Heart left ventricle (tissue), 16 donors: ENCODE data around the gene ADAMTS12. TPM values are rescaled to one million over a fixed set of nuclear protein-coding genes. Genes with fewer than 3 reads are reported as not detected.
A peak's percentile ranks its signal among the peaks of the same experiment; 100 is the strongest.

Experiments used
- ATAC-seq, 4 donors: fragments of 200-7000 bp; cut with Tn5 transposase; one replicate each; pipeline ENCODE4 v1.9.1; 2020 to 2022; ENCODE audit warnings: moderate library complexity in 4 of 4, mild to moderate bottlenecking in 3 of 4, moderate number of reproducible peaks in 1 of 4
- DNase-seq, 5 donors: peaks; one replicate each; pipeline ENCODE4 v3.0.0-alpha.2; 2020
- H3K27ac ChIP-seq, 12 donors: fragments of 200-600 bp; sonication (generic) in 4 of 12; one replicate each; pipeline versions ENCODE4 v1.5.0 to v1.8.0; 2016 to 2022; ENCODE audit warnings: mild to moderate bottlenecking in 2 of 12
- H3K27me3 ChIP-seq, 9 donors: fragments of 200-600 bp; sonication (generic) in 2 of 9; one replicate each; pipeline versions ENCODE4 v1.5.1 to v1.8.0; 2016 to 2022; ENCODE audit warnings: mild to moderate bottlenecking in 3 of 9
- H3K36me3 ChIP-seq, 9 donors: fragments of 200-600 bp; sonication (generic) in 2 of 9; one replicate each; pipeline versions ENCODE4 v1.5.0 to v1.8.0; 2018 to 2022; ENCODE audit warnings: mild to moderate bottlenecking in 2 of 9
- H3K4me1 ChIP-seq, 12 donors: fragments of 200-600 bp; sonication (generic) in 4 of 12; one replicate each; pipeline versions ENCODE4 v1.5.0 to v1.8.0; 2016 to 2022; ENCODE audit warnings: mild to moderate bottlenecking in 3 of 12
- H3K4me3 ChIP-seq, 12 donors: fragments of 200-600 bp; sonication (generic) in 4 of 12; one replicate each; pipeline versions ENCODE4 v1.5.0 to v1.8.0; 2017 to 2022; ENCODE audit warnings: mild to moderate bottlenecking in 9 of 12, moderate library complexity in 4 of 12
- H3K9me3 ChIP-seq, 12 donors: fragments of 200-600 bp; sonication (generic) in 4 of 12; one replicate each; pipeline versions ENCODE4 v1.5.0 to v1.8.0; 2016 to 2022; ENCODE audit warnings: mild to moderate bottlenecking in 1 of 12
- POLR2A ChIP-seq, 2 donors: fragments of 450-650 bp; IDR thresholded peaks; one replicate each; pipeline ENCODE4 v1.6.1; 2017; ENCODE audit warnings: antibody characterized with exemption in 2 of 2, mild to moderate bottlenecking in 2 of 2, moderate library complexity in 2 of 2
- WGBS, 4 donors: extraction: QIAGEN DNeasy Blood & Tissue Kit in 2 of 4; methylation state at CpG; one replicate each; pipeline versions ENCODE4 v1.1.5 to v1.1.7; 2013 to 2018; 5-methylcytosine and 5-hydroxymethylcytosine counted together
- intact Hi-C, 10 donors: fragments of 100-400 bp; cut with DNase I; formaldehyde crosslinking; loops; one replicate each; pipeline versions ENCODE4 v1.11.1 to v1.14.2; 2022
- polyA plus RNA-seq, 2 donors: library from polyadenylated mRNA; stranded (reverse); fragments of 200-250 nt; gene quantifications; one replicate each; pipeline ENCODE4 v1.2.3, GENCODE V29; 2013
- total RNA-seq, 9 donors: library from RNA; depleted of rRNA in 2 of 9; stranded (reverse); fragments of >200 nt in 2 of 9; fragmentation: NEBNext Ultra II Directional in 3 of 9; extraction: Animal tissue kit (Norgen Biotek cat#: 25700) in 3 of 9; gene quantifications; one replicate each; pipeline versions ENCODE4 v1.1.0 to v1.2.4, GENCODE V29; 2016 to 2023
- TF ChIP-seq, protein P1 (sequence below), 12 donors: fragments of 200-600 bp; sonication (generic) in 4 of 12; IDR thresholded peaks; one replicate each; pipeline versions ENCODE4 v1.5.0 to v1.8.0; 2018 to 2022; ENCODE audit warnings: antibody characterized with exemption in 12 of 12, mild to moderate bottlenecking in 5 of 12
- donor health status: ischemic (EF 13 %, LVEDD 7.1; RV severe dilation, severe dysfunction).
- donor health status: healthy with polysubstance abuse.
- donor health status: DM: no; HTN: yes; CAD: no.
- donor health status: DM: no; HTN: no; CAD: no.
- donor health status: ischemic (EF 25% LVEDD 6.9; RV normal size, moderate dysfunction).
- donor health status: ischemic (EF 25% LVEDD 5.7; RV mildly dilated, moderate dysfunction).
- donor health status: healthy.
- donor health status: DM: yes; HTN: yes; CAD: no.
- donor health status: ischemic (EF 35%, LVEDD 5.7; RV mildly dilated, moderate dysfunction).
- donor health status: nonischemic (EF 11% LVEDD 7.7; RV severe dilation, severe dysfunction).
- donor health status: DM: yes; HTN: yes; CAD: no.
- donor health status: PGD.
- donor health status: ischemic (EF 29% LVEDD 5.4; RV normal size, mild dysfunction).
- donor health status: nonischemic (EF 23%, LVEDD 6.1; RV moderate dilation, normal function).

The ADAMTS12 gene
- total and polyA plus RNA-seq, 11 donors, result 0.72 to 4.7 (median 1.7) TPM

DNA sequence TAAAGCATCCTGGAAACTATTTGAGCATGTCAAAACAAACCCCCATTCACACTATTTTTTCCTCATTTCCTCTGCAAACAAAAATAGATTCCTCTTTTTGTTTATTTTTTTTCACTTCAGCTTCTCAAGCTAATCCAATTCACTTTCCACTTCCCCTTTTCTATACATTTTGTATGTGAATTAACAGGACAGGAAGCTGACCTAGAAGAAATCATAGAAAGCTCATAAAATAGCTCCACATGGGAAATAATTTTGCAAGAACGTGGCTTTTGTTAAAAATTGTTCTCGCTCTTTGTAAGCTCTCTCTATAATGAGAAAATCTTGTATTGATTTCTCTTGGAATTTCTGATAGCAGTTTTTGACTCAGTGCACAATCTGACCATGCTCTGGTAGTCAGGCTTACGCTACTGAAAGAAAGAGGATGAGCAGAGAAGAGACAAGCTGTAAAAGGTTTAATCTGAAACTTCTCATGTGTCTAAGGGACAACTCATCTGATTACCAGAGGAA lies 215.8 kb downstream of the ADAMTS12 start:
- 60 to 72% (median 68%) methylated on average over 3 of the region's 3 CpGs for WGBS, 4 donors
- intact Hi-C loops, result no loop called here
- Histone ChIP-seq H3K36me3 (no peaks in the 10 kb centered on the region), H3K4me1 (no peaks in the 10 kb centered on the region), H3K4me3 (no peak overlapping the region), H3K27ac (no peak overlapping the region), H3K27me3 (no peaks in the 10 kb centered on the region), H3K9me3 (no peaks in the 10 kb centered on the region)
- DNase-seq, result no peak
- no peak for ATAC-seq
- no peak for TF ChIP-seq POLR2A (IDR thresholded peaks at IDR 0.05)
- TF ChIP-seq, protein P1, sequence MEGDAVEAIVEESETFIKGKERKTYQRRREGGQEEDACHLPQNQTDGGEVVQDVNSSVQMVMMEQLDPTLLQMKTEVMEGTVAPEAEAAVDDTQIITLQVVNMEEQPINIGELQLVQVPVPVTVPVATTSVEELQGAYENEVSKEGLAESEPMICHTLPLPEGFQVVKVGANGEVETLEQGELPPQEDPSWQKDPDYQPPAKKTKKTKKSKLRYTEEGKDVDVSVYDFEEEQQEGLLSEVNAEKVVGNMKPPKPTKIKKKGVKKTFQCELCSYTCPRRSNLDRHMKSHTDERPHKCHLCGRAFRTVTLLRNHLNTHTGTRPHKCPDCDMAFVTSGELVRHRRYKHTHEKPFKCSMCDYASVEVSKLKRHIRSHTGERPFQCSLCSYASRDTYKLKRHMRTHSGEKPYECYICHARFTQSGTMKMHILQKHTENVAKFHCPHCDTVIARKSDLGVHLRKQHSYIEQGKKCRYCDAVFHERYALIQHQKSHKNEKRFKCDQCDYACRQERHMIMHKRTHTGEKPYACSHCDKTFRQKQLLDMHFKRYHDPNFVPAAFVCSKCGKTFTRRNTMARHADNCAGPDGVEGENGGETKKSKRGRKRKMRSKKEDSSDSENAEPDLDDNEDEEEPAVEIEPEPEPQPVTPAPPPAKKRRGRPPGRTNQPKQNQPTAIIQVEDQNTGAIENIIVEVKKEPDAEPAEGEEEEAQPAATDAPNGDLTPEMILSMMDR (IDR thresholded peaks at IDR 0.05), result no peak

DNA sequence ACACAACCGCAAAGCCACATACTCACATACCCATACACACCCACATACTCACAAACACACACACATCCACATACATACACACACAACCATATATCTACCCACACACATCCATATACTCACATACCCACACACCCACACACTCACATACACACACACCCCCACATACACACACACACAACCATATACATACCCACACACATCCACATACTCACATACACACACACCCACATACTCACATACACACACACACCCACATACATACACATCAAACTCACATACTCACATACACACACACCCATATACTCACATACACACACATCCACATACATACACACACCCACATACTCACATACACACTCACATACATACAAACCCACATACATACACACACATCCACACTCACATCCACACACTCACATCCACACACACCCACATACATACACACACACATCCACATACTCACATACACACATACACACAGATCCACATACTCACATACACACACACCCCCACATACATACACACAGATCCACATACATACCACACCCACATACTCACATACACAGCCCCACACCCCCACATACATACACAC lies 220.0 kb downstream of the ADAMTS12 start:
- peak in 1 of 4 donors; percentile 20 for ATAC-seq

DNA sequence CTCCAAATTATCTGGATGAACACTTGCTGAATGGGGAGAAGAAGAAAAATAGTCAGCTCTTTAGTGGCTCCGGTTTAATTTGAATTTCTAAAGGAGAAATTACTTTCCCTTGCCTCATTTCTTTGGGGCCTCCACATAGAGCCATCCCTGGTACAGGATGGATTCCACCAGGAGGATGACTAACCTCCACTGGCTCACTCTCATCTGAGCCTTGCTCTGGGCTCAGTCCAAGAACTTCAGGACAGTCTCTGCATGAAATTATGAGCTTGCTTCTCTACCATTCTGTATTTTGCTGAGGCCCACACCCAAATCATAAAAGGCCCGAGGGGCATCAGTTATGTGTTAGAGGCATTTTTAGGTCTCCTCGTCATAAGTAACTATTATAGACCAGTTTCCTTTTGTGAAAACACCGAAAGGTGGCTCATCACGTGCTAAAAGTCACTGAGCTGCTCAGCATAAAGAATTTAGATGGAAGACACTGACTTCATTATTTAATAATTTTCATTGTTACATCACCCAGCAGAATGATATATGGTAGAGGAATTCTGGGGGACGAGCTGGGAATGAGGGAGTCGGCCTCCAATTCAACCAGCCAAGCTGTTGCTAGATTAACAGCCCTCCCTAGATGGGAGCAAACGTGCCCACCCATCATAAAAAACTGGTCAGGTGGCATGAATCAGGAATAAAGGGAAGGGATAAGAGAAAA lies 228.9 kb downstream of the ADAMTS12 start:
- ATAC-seq (no peak), DNase-seq (no peak)
- TF ChIP-seq POLR2A (IDR thresholded peaks at IDR 0.05), result no peak
- TF ChIP-seq, protein P1 (IDR thresholded peaks at IDR 0.05), result no peak
- Histone ChIP-seq H3K9me3 (no peaks in the 10 kb centered on the region), H3K27me3 (no peaks in the 10 kb centered on the region), H3K4me1 (no peaks in the 10 kb centered on the region), H3K4me3 (no peak overlapping the region), H3K27ac (no peak overlapping the region), H3K36me3 (peaks cover 0 to 11% (median 0%) of the 10 kb centered on the region in 9 donors)
- WGBS, 4 donors, result 83 to 90% (median 88%) methylated on average over 8 of the region's 8 CpGs
- intact Hi-C loops, result no loop called here

More for the DNA sequence above, 220.0 kb downstream of the ADAMTS12 start:
- TF ChIP-seq, protein P1 (IDR thresholded peaks at IDR 0.05), result no peak
- no peak for TF ChIP-seq POLR2A (IDR thresholded peaks at IDR 0.05)
- no peaks in the 10 kb centered on the region for H3K9me3 ChIP-seq
- no peak overlapping the region for H3K27ac ChIP-seq
- no peaks in the 10 kb centered on the region for H3K4me1 ChIP-seq
- no peak overlapping the region for H3K4me3 ChIP-seq
- WGBS, 4 donors, result 90 to 100% (median 100%) methylated on average over 1 of the region's 1 CpG
- intact Hi-C loops, result no loop called here
- H3K36me3 ChIP-seq, result no peaks in the 10 kb centered on the region
- DNase-seq, result no peak
- H3K27me3 ChIP-seq, result no peaks in the 10 kb centered on the region

DNA sequence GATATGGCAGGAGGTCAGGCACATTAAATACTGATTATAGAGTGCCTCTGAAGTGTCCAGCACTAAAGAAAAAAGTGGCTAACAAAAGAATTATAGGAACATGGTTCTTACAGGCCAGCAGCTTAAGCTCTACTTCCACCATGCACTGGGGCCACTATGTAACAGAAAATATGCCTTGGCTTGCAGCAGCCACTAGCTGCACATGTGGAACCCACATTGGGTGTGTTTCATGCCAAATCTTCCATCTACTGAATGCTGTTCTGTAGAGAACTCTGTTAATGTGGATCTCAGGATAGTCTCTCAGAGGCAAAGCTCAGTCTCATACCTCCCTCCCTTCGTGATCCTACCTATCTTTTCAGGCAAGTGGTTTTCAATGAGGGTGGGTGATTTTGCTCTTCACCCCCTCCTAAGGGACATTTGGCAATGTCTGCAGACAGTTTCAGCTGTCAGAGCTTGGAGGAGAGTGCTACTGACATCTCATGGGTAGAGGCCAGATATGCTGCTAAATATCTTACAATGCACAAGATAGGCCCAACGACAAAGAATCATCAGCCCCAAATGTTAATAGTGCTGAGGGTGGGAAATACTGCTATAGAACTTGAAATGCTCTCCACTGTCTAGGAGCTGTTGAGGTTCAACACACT lies 232.1 kb downstream of the ADAMTS12 start:
- Histone ChIP-seq H3K4me3 (no peak overlapping the region), H3K36me3 (peaks cover 0 to 11% (median 0%) of the 10 kb centered on the region in 9 donors), H3K27ac (no peak overlapping the region), H3K27me3 (no peaks in the 10 kb centered on the region), H3K4me1 (no peaks in the 10 kb centered on the region), H3K9me3 (no peaks in the 10 kb centered on the region)
- 19 to 59% (median 44%) methylated on average over 2 of the region's 2 CpGs for WGBS, 4 donors
- DNase-seq (no peak), ATAC-seq (peak in 1 of 4 donors; percentile 69)
- intact Hi-C loops, result no loop called here
- TF ChIP-seq, protein P1 (IDR thresholded peaks at IDR 0.05), result no peak
- TF ChIP-seq POLR2A (IDR thresholded peaks at IDR 0.05), result no peak
